OCI-LY7 (cell line): ENCODE results near the gene MAP3K21. TPM values are rescaled to one million over a fixed set of nuclear protein-coding genes. Genes with fewer than 3 reads are reported as not detected.

Source experiments
- BruUV-seq: library from RNA; stranded (reverse); fragments of 400-500 nt; replicated peaks from 2 replicates; lab custom pipeline; 2021; lab: Mats Ljungman, UMichigan
- CTCF ChIA-PET: fragments of 300-600 bp; sonication (Branson Sonifier 250); formaldehyde crosslinking; loops from one replicate; lab custom pipeline; 2022; ENCODE audit warnings: antibody characterized with exemption; ENCODE audit not compliant: unreplicated experiment; lab: Charles Lee
- POLR2A ChIA-PET: fragments of 300-600 bp; sonication (Branson Sonifier 250); formaldehyde crosslinking; loops from one replicate; lab custom pipeline; 2022; ENCODE audit warnings: antibody characterized with exemption; lab: Charles Lee
- DNase-seq: peaks from one replicate; pipeline ENCODE4 v3.0.0-alpha.2; 2015; ENCODE audit warnings: low spot score
- H2AFZ ChIP-seq: fragments of 200-600 bp; sonication (generic), shearing (Covaris generic); 2 replicates; pipeline ENCODE4 v1.6.1; 2014; ENCODE audit warnings: mild to moderate bottlenecking, antibody characterized with exemption, low read length, moderate library complexity
- H3K27ac ChIP-seq: fragments of 200-600 bp; sonication (generic); 2 replicates; pipeline ENCODE4 v1.5.1; 2014; ENCODE audit warnings: mixed run types, low read depth, mild to moderate bottlenecking, moderate library complexity, low read length, inconsistent platforms; ENCODE audit not compliant: poor library complexity, severe bottlenecking
- H3K36me3 ChIP-seq: fragments of 200-600 bp; sonication (generic); 2 replicates; pipeline ENCODE4 v1.6.1; 2014; ENCODE audit warnings: mild to moderate bottlenecking, antibody characterized with exemption, low read length, moderate library complexity, mixed read lengths; ENCODE audit not compliant: insufficient read depth
- H3K4me1 ChIP-seq: fragments of 200-600 bp; sonication (generic); 2 replicates; pipeline ENCODE4 v1.5.1; 2014; ENCODE audit warnings: mild to moderate bottlenecking, low read length; ENCODE audit not compliant: insufficient read depth, poor library complexity, severe bottlenecking
- H3K4me2 ChIP-seq: fragments of 200-600 bp; sonication (generic); 2 replicates; pipeline ENCODE4 v1.6.1; 2014; ENCODE audit warnings: mild to moderate bottlenecking, low read length
- H3K4me3 ChIP-seq: fragments of 200-600 bp; sonication (generic); 2 replicates; pipeline ENCODE4 v1.5.1; 2014; ENCODE audit warnings: mild to moderate bottlenecking, low read depth, low read length; ENCODE audit not compliant: poor library complexity, severe bottlenecking
- H3K79me2 ChIP-seq: fragments of 200-600 bp; sonication (generic); 2 replicates; pipeline ENCODE4 v1.6.1; 2016; ENCODE audit warnings: low read depth, mild to moderate bottlenecking, low read length, moderate library complexity, mixed read lengths; ENCODE audit not compliant: insufficient read depth
- H3K9me2 ChIP-seq: fragments of 200-600 bp; sonication (generic); 2 replicates; pipeline ENCODE4 v1.6.1; 2016; ENCODE audit warnings: mild to moderate bottlenecking, low read length, mixed read lengths; ENCODE audit not compliant: insufficient read depth
- H3K9me3 ChIP-seq: fragments of 200-600 bp; sonication (generic); 2 replicates; pipeline ENCODE4 v1.6.1; 2014; ENCODE audit warnings: mild to moderate bottlenecking, mixed run types, low read length, mixed read lengths
- H4K20me1 ChIP-seq: fragments of 200-600 bp; sonication (generic); 2 replicates; pipeline ENCODE4 v1.6.1; 2014; ENCODE audit warnings: mild to moderate bottlenecking, antibody characterized with exemption, low read length, moderate library complexity, mixed read lengths; ENCODE audit not compliant: insufficient read depth
- EZH2phosphoT487 ChIP-seq: fragments of 200-600 bp; sonication (generic); IDR thresholded peaks from 2 replicates; pipeline ENCODE4 v1.6.1; 2018; ENCODE audit warnings: low read depth, borderline replicate concordance, mild to moderate bottlenecking, mixed run types, antibody characterized with exemption, low read length, moderate library complexity, mixed read lengths
- intact Hi-C: fragments of 100-400 bp; cut with micrococcal nuclease; formaldehyde crosslinking; loops from one replicate; pipeline ENCODE4 v1.10.0; 2022; ENCODE audit not compliant: unreplicated experiment
- total RNA-seq, 2 experiments: library from RNA; depleted of rRNA in 1 of 2; stranded (reverse); fragments of >200 nt in 1 of 2; shearing (Covaris generic) in 1 of 2; gene quantifications; 2 replicates each; pipeline ENCODE4 v1.2.3, GENCODE V29; 2014 to 2022
- TF ChIP-seq, protein P1 (sequence below): fragments of 200-600 bp; sonication (generic); conservative IDR thresholded peaks from 2 replicates; pipeline ENCODE4 v1.5.1; 2014; ENCODE audit warnings: mild to moderate bottlenecking, antibody characterized with exemption, low read length, moderate library complexity, mixed read lengths

Gene MAP3K21
- total RNA-seq, 2 experiments from 2014 or later: 1.3 to 1.8 TPM

DNA sequence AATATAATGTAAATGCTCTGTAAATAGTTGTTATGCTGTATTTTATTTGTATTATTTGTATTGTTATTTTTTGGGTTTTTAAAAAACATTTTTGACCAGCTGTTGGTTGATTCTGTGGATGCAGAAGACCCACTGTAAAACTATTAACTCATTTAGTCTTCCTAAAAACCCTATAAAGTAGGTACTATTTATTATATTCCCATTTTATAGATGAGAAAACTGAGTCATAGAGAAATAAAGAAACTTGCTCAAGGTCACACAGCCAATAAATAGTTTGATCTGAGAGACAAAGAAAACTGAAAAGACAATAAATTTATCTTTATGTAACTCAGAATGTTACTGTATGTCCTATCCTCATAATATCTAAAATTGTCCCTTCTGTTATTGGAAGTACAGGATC is 1.2 kb upstream of the MAP3K21 start:
- Histone ChIP-seq H3K79me2 (no peaks in the 10 kb centered on the region), H3K27ac (no peak overlapping the region), H3K4me3 (no peak overlapping the region), H4K20me1 (no peaks in the 10 kb centered on the region), H3K4me1 (peaks cover 11% of the 10 kb centered on the region), H2AFZ (no peak overlapping the region), H3K4me2 (no peak overlapping the region), H3K9me3 (no peaks in the 10 kb centered on the region), H3K36me3 (no peaks in the 10 kb centered on the region), H3K9me2 (no peaks in the 10 kb centered on the region)
- no peak for DNase-seq
- intact Hi-C loops: no loop called here
- ChIA-PET POLR2A (no interaction called here), CTCF (no interaction called here)
- no TSS peak for BruUV-seq
- TF ChIP-seq, protein P1, sequence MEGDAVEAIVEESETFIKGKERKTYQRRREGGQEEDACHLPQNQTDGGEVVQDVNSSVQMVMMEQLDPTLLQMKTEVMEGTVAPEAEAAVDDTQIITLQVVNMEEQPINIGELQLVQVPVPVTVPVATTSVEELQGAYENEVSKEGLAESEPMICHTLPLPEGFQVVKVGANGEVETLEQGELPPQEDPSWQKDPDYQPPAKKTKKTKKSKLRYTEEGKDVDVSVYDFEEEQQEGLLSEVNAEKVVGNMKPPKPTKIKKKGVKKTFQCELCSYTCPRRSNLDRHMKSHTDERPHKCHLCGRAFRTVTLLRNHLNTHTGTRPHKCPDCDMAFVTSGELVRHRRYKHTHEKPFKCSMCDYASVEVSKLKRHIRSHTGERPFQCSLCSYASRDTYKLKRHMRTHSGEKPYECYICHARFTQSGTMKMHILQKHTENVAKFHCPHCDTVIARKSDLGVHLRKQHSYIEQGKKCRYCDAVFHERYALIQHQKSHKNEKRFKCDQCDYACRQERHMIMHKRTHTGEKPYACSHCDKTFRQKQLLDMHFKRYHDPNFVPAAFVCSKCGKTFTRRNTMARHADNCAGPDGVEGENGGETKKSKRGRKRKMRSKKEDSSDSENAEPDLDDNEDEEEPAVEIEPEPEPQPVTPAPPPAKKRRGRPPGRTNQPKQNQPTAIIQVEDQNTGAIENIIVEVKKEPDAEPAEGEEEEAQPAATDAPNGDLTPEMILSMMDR: no peak
- no peak for TF ChIP-seq EZH2phosphoT487

DNA sequence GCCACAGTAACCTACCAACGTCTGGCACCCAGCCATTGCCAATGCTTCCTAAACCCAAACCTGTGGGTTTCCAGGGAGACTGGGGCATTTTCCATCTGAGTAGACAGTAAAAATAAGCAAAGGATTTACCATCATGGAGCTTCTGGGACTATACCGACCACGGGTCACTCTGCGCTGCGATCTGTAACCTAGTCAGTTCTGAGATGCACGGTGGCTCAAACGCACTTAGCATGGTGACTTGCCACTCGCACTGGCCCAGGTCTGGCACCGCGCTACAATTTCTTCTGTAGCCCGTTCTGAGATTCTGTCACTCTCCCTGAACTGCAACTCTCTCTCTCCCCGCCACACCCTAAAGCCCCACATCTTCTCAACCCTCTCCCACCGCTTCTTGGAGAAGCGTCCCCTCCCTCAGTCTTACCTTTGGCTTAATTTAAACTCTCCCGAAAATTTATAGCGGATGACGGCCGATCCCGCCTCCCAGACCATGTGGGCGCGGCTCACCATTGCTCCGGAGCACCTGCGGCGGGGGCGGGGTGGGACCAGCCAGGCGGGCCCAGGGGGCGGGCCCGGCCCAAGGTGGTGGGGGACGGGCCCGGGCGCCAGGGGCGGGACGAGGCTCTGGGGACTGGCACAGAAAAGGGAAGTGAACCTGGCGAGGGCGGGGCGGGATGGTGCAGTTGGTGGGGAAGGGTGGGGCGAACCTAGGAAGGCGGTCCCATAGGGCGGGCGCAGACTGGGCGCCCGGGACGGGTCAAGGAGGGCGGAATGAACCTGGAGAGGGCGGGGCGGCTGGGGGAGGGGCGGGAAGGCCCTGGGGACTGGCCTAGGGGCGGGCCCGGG is 493 bp upstream of the MAP3K21 start:
- Histone ChIP-seq H3K79me2 (no peaks in the 10 kb centered on the region), H3K4me3 (peak overlapping the region; percentile 58), H3K4me2 (peak overlapping the region; percentile 77), H3K27ac (no peak overlapping the region), H3K9me2 (no peaks in the 10 kb centered on the region), H3K9me3 (no peaks in the 10 kb centered on the region), H3K4me1 (peaks cover 11% of the 10 kb centered on the region), H3K36me3 (no peaks in the 10 kb centered on the region), H4K20me1 (no peaks in the 10 kb centered on the region), H2AFZ (no peak overlapping the region)
- no TSS peak for BruUV-seq
- ChIA-PET CTCF (no interaction called here), POLR2A (interaction anchor here (0.5 to 0.6 kb wide), 2 partner anchors 14 to 46 kb away, joined by 3 read pairs; no protein-coding TSS in a partner anchor)
- intact Hi-C loops: no loop called here
- no peak for TF ChIP-seq EZH2phosphoT487
- TF ChIP-seq, protein P1: no peak
- peak; percentile 94 for DNase-seq
